Measurements from ENCODE around the gene SURF1. TPM values are rescaled to one million over a fixed set of nuclear protein-coding genes. Genes with fewer than 3 reads are reported as not detected.

Gene SURF1
- total and polyA plus RNA-seq, 5 donors from 2014 or later: 41.8 to 120 (median 115) TPM

DNA sequence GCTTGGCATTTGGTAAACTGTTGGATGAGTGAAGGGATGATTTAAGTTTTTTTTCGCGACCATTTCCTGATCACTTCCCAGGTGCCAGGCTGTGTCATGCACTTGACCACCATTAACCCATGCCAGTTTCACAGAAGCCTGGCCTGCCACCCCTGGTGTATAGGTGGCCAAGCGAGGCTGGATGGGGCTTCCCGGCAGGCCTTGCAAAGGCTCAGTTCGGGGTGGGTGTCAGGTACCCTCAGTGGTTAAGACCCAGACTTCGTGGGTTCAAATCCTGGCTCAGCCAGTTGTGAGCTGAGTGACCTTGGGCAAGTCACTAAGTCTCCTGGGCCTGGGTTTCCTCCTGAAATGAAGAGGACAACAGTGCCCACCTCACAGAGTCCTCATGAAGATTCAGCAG is 10.7 kb downstream of the SURF1 start:
- Mint-ChIP-seq H3K4me3 (peak overlapping the region in 3 of 4 donors; percentile 88 to 98 (median 89)), H3K36me3 (peaks cover 25% of the 10 kb centered on the region), H3K27me3 (no peaks in the 10 kb centered on the region), H3K4me1 (peaks cover 0 to 56% (median 33%) of the 10 kb centered on the region in 4 donors), H3K9me3 (no peaks in the 10 kb centered on the region), H3K27ac (no peak overlapping the region)
- Histone ChIP-seq H3K4me3 (ENCODE audit: low read depth, low read length) (no peak overlapping the region), H3K27me3 (ENCODE audit: control insufficient read depth, insufficient read depth, low read length) (no peaks in the 10 kb centered on the region), H3K9me3 (ENCODE audit: control insufficient read depth in 2 of 2, low read length in 2 of 2) (no peaks in the 10 kb centered on the region), H3K4me1 (ENCODE audit: control insufficient read depth, insufficient read depth, low read length, poor library complexity, severe bottlenecking) (peaks cover 33% of the 10 kb centered on the region), H3K27ac (ENCODE audit: insufficient read depth, low read length, poor library complexity, severe bottlenecking) (no peak overlapping the region), H3K36me3 (ENCODE audit: control insufficient read depth, insufficient read depth, low read length) (peaks cover 41% of the 10 kb centered on the region)
- DNase-seq (no peak), ATAC-seq (ENCODE audit: low read depth in 2 of 2) (no peak)

DNA sequence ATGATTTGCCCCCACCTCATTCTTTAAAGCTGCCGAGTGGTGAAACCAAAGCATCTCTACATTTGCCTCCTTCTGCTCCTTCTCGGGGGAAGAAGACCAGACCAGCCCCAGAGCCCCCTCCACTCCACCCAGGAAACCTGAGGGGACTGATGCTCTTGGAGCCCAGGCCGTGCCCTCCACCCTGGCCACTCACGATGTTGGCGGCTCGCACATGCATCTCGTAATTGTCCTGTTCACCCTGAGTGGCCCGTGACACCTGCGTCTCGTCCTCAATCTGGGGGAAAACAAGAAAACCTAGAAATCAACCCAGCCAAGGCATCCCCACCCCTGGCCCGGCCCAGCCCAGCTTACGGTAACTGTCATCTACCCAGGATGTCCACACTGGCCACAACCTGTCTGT is 11.3 kb downstream of the SURF1 start:
- Mint-ChIP-seq H3K27ac (no peak overlapping the region), H3K36me3 (peaks cover 25% of the 10 kb centered on the region), H3K9me3 (no peaks in the 10 kb centered on the region), H3K4me1 (peaks cover 0 to 59% (median 36%) of the 10 kb centered on the region in 4 donors), H3K27me3 (no peaks in the 10 kb centered on the region), H3K4me3 (peak overlapping the region in 2 of 4 donors; percentile 36 to 88)
- no peak for ATAC-seq (ENCODE audit: low read depth in 2 of 2)
- no peak for DNase-seq
- Histone ChIP-seq H3K4me1 (ENCODE audit: control insufficient read depth, insufficient read depth, low read length, poor library complexity, severe bottlenecking) (peaks cover 39% of the 10 kb centered on the region), H3K9me3 (ENCODE audit: control insufficient read depth in 2 of 2, low read length in 2 of 2) (no peaks in the 10 kb centered on the region), H3K27ac (ENCODE audit: insufficient read depth, low read length, poor library complexity, severe bottlenecking) (no peak overlapping the region), H3K27me3 (ENCODE audit: control insufficient read depth, insufficient read depth, low read length) (no peaks in the 10 kb centered on the region), H3K36me3 (ENCODE audit: control insufficient read depth, insufficient read depth, low read length) (peaks cover 37% of the 10 kb centered on the region), H3K4me3 (ENCODE audit: low read depth, low read length) (no peak overlapping the region)

DNA sequence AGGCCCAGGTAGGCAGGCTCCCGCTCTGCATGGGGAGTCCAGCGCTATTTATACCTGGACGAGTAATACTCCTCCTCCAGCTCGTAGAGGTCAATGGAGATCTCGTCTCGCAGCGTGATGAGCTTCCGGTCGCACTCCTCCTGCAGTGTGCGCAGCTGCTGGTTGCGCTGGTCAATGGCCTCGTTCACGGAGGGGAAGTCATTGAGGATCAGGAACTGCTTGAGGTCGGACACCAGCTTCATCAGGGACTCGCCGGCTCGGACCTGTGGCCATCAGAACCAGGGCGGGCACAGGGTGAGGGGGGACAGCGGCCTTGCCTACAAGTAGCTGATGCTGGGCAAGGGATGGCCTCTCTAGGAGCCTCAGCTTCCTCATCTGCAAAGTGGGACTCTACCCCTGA is 12.2 kb downstream of the SURF1 start:
- Histone ChIP-seq H3K4me3 (ENCODE audit: low read depth, low read length) (no peak overlapping the region), H3K36me3 (ENCODE audit: control insufficient read depth, insufficient read depth, low read length) (peaks cover 28% of the 10 kb centered on the region), H3K27ac (ENCODE audit: insufficient read depth, low read length, poor library complexity, severe bottlenecking) (no peak overlapping the region), H3K9me3 (ENCODE audit: control insufficient read depth in 2 of 2, low read length in 2 of 2) (no peaks in the 10 kb centered on the region), H3K27me3 (ENCODE audit: control insufficient read depth, insufficient read depth, low read length) (no peaks in the 10 kb centered on the region), H3K4me1 (ENCODE audit: control insufficient read depth, insufficient read depth, low read length, poor library complexity, severe bottlenecking) (peaks cover 34% of the 10 kb centered on the region)
- peaks cover 27% of the 10 kb centered on the region for H3K36me3 Mint-ChIP-seq
- H3K27ac Mint-ChIP-seq: no peak overlapping the region
- ATAC-seq (ENCODE audit: low read depth in 2 of 2) (no peak), DNase-seq (no peak)
- no peaks in the 10 kb centered on the region for H3K27me3 Mint-ChIP-seq
- H3K9me3 Mint-ChIP-seq: no peaks in the 10 kb centered on the region
- H3K4me3 Mint-ChIP-seq: peak overlapping the region in 1 of 4 donors; percentile 88
- peaks cover 0 to 60% (median 33%) of the 10 kb centered on the region in 4 donors for H3K4me1 Mint-ChIP-seq

DNA sequence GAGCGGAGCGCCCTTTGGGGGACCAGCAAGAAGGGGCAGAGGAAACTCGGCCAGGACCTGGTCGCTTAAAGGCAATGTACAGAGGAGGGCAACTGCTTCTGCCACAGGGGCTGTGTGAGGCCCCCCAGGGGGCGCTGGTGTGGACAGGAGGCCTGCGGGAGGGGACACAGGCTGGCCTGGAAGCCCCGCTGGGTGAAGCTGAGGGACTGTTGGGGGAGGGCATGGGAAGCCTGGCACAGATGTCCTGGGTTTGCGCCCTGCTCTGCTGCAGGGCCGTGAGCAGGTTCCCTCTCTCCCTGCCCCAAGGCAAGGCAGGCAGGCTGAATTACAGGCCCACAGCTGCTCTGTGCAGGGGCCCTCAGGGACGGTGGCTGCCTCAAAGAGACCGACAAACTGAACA is 13.7 kb downstream of the SURF1 start:
- Histone ChIP-seq H3K27ac (ENCODE audit: insufficient read depth, low read length, poor library complexity, severe bottlenecking) (no peak overlapping the region), H3K36me3 (ENCODE audit: control insufficient read depth, insufficient read depth, low read length) (peaks cover 27% of the 10 kb centered on the region)

DNA sequence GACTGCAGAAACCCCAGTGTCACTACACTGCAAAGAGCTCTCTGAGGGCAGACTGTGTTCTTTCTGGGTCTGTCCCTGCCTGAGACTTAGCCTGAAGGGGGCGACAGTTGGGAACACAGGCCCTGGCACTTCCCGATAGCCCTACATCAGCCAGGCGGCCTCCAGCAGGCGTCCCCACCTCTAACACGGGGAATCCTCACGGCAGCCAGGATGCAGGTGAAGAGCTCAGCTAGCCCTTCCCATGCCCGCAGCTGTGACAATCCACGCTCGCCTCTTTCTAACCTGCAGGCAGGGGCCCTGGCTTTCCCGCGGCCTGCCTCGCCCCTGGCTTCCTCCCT is 14.2 kb downstream of the SURF1 start:
- Mint-ChIP-seq H3K9me3 (no peaks in the 10 kb centered on the region), H3K4me1 (peaks cover 0 to 54% (median 26%) of the 10 kb centered on the region in 4 donors), H3K27me3 (no peaks in the 10 kb centered on the region), H3K4me3 (no peak overlapping the region), H3K27ac (no peak overlapping the region), H3K36me3 (peaks cover 20% of the 10 kb centered on the region)
- Histone ChIP-seq H3K36me3 (ENCODE audit: control insufficient read depth, insufficient read depth, low read length) (peaks cover 27% of the 10 kb centered on the region), H3K4me1 (ENCODE audit: control insufficient read depth, insufficient read depth, low read length, poor library complexity, severe bottlenecking) (peaks cover 26% of the 10 kb centered on the region), H3K4me3 (ENCODE audit: low read depth, low read length) (no peak overlapping the region), H3K27ac (ENCODE audit: insufficient read depth, low read length, poor library complexity, severe bottlenecking) (no peak overlapping the region), H3K9me3 (ENCODE audit: control insufficient read depth in 2 of 2, low read length in 2 of 2) (no peaks in the 10 kb centered on the region), H3K27me3 (ENCODE audit: control insufficient read depth, insufficient read depth, low read length) (no peaks in the 10 kb centered on the region)
- ATAC-seq (ENCODE audit: low read depth in 2 of 2) (peak in 1 of 2 donors; percentile 12), DNase-seq (no peak)

More for the DNA sequence above, 13.7 kb downstream of the SURF1 start:
- H3K4me3 ChIP-seq (ENCODE audit: low read depth, low read length): no peak overlapping the region
- H3K4me3 Mint-ChIP-seq: no peak overlapping the region
- no peak overlapping the region for H3K27ac Mint-ChIP-seq
- DNase-seq: no peak
- no peaks in the 10 kb centered on the region for H3K27me3 Mint-ChIP-seq
- H3K27me3 ChIP-seq (ENCODE audit: control insufficient read depth, insufficient read depth, low read length): no peaks in the 10 kb centered on the region
- peaks cover 0 to 56% (median 25%) of the 10 kb centered on the region in 4 donors for H3K4me1 Mint-ChIP-seq
- peaks cover 20% of the 10 kb centered on the region for H3K36me3 Mint-ChIP-seq
- no peak for ATAC-seq (ENCODE audit: low read depth in 2 of 2)
- H3K4me1 ChIP-seq (ENCODE audit: control insufficient read depth, insufficient read depth, low read length, poor library complexity, severe bottlenecking): peaks cover 27% of the 10 kb centered on the region
- H3K9me3 Mint-ChIP-seq: no peaks in the 10 kb centered on the region
- H3K9me3 ChIP-seq (ENCODE audit: control insufficient read depth in 2 of 2, low read length in 2 of 2): no peaks in the 10 kb centered on the region

DNA sequence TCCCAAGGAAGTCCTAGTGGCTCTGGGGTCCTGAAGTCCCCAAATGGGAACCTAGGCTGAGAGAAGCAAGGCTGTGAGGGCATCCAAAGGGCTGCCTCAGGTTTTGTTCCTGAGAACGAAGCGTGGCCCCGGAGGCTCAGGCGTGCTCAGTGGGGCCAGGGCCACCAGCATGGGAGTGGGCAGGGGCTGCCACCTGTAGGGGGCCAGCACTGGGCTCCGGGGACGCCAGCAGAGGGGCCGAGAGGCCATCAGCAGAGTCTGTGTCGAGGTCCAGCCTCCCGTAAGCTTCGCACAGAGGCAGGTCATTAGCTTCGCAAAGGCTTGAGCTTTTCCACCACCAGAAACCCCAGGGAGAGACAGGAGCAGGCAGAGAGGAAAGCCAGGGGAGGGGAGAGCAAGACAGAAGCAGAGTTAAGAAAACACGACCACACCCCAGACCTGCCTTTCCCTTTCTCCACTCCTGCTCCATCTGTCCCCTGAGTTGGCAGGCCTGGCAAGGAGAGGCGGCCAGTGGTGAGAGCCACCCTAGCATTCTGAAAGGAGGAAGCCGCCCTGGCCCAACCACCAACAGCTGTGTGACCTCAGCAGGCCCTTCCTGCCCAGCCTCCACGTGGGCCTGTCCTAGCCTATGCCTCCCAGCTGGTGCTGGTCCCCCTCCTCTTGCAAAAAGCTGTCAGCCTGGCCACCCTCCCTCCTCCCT is 14.8 kb downstream of the SURF1 start:
- DNase-seq: no peak
- H3K4me1 ChIP-seq (ENCODE audit: control insufficient read depth, insufficient read depth, low read length, poor library complexity, severe bottlenecking): peaks cover 26% of the 10 kb centered on the region
- H3K36me3 ChIP-seq (ENCODE audit: control insufficient read depth, insufficient read depth, low read length): peaks cover 27% of the 10 kb centered on the region
- Mint-ChIP-seq H3K36me3 (peaks cover 20% of the 10 kb centered on the region), H3K4me3 (no peak overlapping the region), H3K9me3 (no peaks in the 10 kb centered on the region), H3K4me1 (peaks cover 0 to 53% (median 23%) of the 10 kb centered on the region in 4 donors), H3K27ac (peak overlapping the region in 1 of 3 donors; percentile 42), H3K27me3 (no peaks in the 10 kb centered on the region)
- no peak overlapping the region for H3K4me3 ChIP-seq (ENCODE audit: low read depth, low read length)
- no peaks in the 10 kb centered on the region for H3K27me3 ChIP-seq (ENCODE audit: control insufficient read depth, insufficient read depth, low read length)
- H3K27ac ChIP-seq (ENCODE audit: insufficient read depth, low read length, poor library complexity, severe bottlenecking): no peak overlapping the region
- ATAC-seq (ENCODE audit: low read depth in 2 of 2): peak; percentile 13 to 24
- H3K9me3 ChIP-seq (ENCODE audit: control insufficient read depth in 2 of 2, low read length in 2 of 2): no peaks in the 10 kb centered on the region

DNA sequence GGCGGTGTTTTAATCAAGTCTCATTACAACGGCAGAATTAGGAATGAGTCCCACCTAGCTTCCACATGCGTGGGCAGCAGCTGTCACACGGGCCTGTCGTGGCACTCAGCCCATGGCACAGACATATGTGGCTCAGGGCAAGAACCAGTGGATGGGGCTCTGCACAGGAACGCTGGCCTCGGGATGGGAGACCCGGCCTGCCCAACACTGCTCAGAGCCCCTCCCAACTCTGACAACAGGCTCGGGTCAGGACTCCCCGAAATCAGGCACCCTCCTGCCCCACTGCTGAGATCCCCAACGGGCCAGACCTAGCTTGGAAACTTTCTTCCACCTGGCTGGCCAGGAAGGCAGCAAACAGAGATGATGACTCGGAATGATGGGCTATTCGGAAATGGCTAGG is 15.4 kb downstream of the SURF1 start:
- Mint-ChIP-seq H3K4me3 (peak overlapping the region in 2 of 4 donors; percentile 31 to 78), H3K9me3 (no peaks in the 10 kb centered on the region), H3K27me3 (no peaks in the 10 kb centered on the region), H3K36me3 (peaks cover 20% of the 10 kb centered on the region), H3K27ac (peak overlapping the region in 2 of 3 donors; percentile 68 to 94), H3K4me1 (peaks cover 0 to 53% (median 20%) of the 10 kb centered on the region in 4 donors)
- Histone ChIP-seq H3K27ac (ENCODE audit: insufficient read depth, low read length, poor library complexity, severe bottlenecking) (no peak overlapping the region), H3K27me3 (ENCODE audit: control insufficient read depth, insufficient read depth, low read length) (no peaks in the 10 kb centered on the region), H3K36me3 (ENCODE audit: control insufficient read depth, insufficient read depth, low read length) (peaks cover 27% of the 10 kb centered on the region), H3K9me3 (ENCODE audit: control insufficient read depth in 2 of 2, low read length in 2 of 2) (no peaks in the 10 kb centered on the region), H3K4me3 (ENCODE audit: low read depth, low read length) (peak overlapping the region; percentile 11), H3K4me1 (ENCODE audit: control insufficient read depth, insufficient read depth, low read length, poor library complexity, severe bottlenecking) (peaks cover 24% of the 10 kb centered on the region)
- ATAC-seq (ENCODE audit: low read depth in 2 of 2) (no peak), DNase-seq (no peak)

DNA sequence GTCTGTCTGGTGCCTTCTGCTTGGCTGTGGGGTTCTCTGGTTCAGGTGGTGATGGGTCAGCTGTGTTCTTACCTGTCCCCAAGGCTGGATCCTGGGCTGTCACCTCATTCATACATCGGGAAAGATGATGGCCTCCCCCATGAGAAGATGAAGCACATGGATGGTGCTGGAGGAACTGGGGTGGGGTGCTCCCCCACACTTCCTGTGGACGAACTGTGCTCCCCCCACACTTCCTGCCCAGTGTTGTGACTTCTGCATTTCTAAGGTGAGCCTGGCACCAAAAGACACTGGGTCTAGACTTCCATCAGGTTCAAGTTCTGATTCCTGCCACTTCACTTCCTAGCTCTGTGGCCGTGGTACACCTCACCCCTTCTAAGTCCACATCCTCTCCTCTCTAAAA is 16.0 kb downstream of the SURF1 start:
- no peaks in the 10 kb centered on the region for H3K9me3 Mint-ChIP-seq
- peaks cover 0 to 57% (median 24%) of the 10 kb centered on the region in 4 donors for H3K4me1 Mint-ChIP-seq
- peak overlapping the region; percentile 68 to 94 (median 93) for H3K27ac Mint-ChIP-seq
- no peaks in the 10 kb centered on the region for H3K9me3 ChIP-seq (ENCODE audit: control insufficient read depth in 2 of 2, low read length in 2 of 2)
- ATAC-seq (ENCODE audit: low read depth in 2 of 2) (no peak), DNase-seq (peak in 1 of 3 donors; percentile 61)
- peaks cover 26% of the 10 kb centered on the region for H3K4me1 ChIP-seq (ENCODE audit: control insufficient read depth, insufficient read depth, low read length, poor library complexity, severe bottlenecking)
- H3K36me3 ChIP-seq (ENCODE audit: control insufficient read depth, insufficient read depth, low read length): peaks cover 27% of the 10 kb centered on the region
- peak overlapping the region in 3 of 4 donors; percentile 33 to 78 (median 52) for H3K4me3 Mint-ChIP-seq
- no peaks in the 10 kb centered on the region for H3K27me3 Mint-ChIP-seq
- peaks cover 20% of the 10 kb centered on the region for H3K36me3 Mint-ChIP-seq
- H3K4me3 ChIP-seq (ENCODE audit: low read depth, low read length): peak overlapping the region; percentile 11
- no peak overlapping the region for H3K27ac ChIP-seq (ENCODE audit: insufficient read depth, low read length, poor library complexity, severe bottlenecking)
- no peaks in the 10 kb centered on the region for H3K27me3 ChIP-seq (ENCODE audit: control insufficient read depth, insufficient read depth, low read length)

Data from CD4-positive, CD25-positive, alpha-beta regulatory T cell (primary cell).